Measurements from ENCODE around the gene VPS41.

The VPS41 gene

DNA sequence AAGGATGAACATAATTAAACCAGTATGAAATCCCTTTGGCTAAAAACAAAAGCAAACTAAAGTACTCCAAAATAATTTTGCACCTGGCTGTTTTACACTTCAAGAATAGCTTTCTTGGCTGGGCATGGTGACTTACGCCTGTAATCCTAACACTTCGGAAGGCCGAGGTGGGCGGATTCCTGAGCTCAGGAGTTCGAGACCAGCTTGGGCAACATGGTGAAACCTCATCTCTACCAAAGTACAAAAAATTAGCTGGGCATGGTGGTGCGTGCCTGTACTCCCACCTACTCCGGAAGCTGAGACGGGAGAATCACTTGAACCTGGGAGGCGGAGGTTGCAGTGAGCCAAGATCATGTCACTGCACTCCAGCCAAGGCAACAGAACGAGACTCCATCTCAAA lies 185.7 kb downstream of the VPS41 start:
- no peaks in the 10 kb centered on the region for H3K79me2 ChIP-seq (ENCODE audit: low read length)
- no peaks in the 10 kb centered on the region for H3F3A ChIP-seq (ENCODE audit: insufficient read depth, low read length)
- H2AFZ ChIP-seq (ENCODE audit: low read length) = no peak overlapping the region
- H3K4me2 ChIP-seq (ENCODE audit: low read depth, low read length) = no peak overlapping the region
- H3K36me3 ChIP-seq (replicated peaks; ENCODE audit: insufficient read depth, low read length) = no peaks in the 10 kb centered on the region
- no peak overlapping the region for H3K4me3 ChIP-seq (ENCODE audit: low read length)
- DNase-seq = no peak
- no peaks in the 10 kb centered on the region for H3K9me3 ChIP-seq (replicated peaks; ENCODE audit: insufficient read depth, low read length)
- H4K20me1 ChIP-seq (ENCODE audit: insufficient read depth, low read length) = no peaks in the 10 kb centered on the region
- no peaks in the 10 kb centered on the region for H3K9me2 ChIP-seq (replicated peaks; ENCODE audit: insufficient read depth, low read length)
- H3K9ac ChIP-seq (ENCODE audit: low read length) = no peak overlapping the region
- H3K4me1 ChIP-seq (ENCODE audit: low read length) = no peaks in the 10 kb centered on the region
- no peak for TF ChIP-seq EZH2phosphoT487 (IDR thresholded peaks at IDR 0.05; ENCODE audit: low read length)
- TF ChIP-seq EZH2 (optimal IDR thresholded peaks at IDR 0.05; ENCODE audit: low read depth, low read length) = no peak
- TF ChIP-seq, protein P1, sequence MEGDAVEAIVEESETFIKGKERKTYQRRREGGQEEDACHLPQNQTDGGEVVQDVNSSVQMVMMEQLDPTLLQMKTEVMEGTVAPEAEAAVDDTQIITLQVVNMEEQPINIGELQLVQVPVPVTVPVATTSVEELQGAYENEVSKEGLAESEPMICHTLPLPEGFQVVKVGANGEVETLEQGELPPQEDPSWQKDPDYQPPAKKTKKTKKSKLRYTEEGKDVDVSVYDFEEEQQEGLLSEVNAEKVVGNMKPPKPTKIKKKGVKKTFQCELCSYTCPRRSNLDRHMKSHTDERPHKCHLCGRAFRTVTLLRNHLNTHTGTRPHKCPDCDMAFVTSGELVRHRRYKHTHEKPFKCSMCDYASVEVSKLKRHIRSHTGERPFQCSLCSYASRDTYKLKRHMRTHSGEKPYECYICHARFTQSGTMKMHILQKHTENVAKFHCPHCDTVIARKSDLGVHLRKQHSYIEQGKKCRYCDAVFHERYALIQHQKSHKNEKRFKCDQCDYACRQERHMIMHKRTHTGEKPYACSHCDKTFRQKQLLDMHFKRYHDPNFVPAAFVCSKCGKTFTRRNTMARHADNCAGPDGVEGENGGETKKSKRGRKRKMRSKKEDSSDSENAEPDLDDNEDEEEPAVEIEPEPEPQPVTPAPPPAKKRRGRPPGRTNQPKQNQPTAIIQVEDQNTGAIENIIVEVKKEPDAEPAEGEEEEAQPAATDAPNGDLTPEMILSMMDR (IDR thresholded peaks at IDR 0.05; ENCODE audit: low read length) = no peak
- H3K27me3 ChIP-seq (replicated peaks; ENCODE audit: insufficient read depth, low read length) = no peaks in the 10 kb centered on the region
- H3K27ac ChIP-seq (ENCODE audit: low read length) = no peak overlapping the region

DNA sequence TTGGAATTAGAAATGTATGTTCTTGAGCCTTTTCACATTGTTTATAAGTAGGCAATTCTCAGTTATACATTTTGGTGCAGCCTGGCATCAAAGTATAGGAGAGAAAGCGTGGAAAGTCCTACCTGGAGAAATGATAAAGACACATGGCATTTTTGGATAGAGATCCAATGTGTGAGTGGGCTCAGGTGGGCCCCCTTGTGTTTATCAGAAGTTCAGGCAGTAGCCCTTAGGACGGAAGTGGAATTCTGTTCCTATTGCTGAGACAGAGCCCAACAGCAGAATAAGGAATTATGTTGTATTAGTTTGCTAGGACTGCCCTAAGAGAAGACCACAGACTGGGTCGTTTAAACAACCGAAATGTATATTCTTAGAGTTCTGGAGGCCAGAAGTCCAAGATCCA lies 192.6 kb downstream of the VPS41 start:
- Histone ChIP-seq H3K79me2 (ENCODE audit: low read length) (no peaks in the 10 kb centered on the region), H3F3A (ENCODE audit: insufficient read depth, low read length) (no peaks in the 10 kb centered on the region), H3K9ac (ENCODE audit: low read length) (no peak overlapping the region), H3K27me3 (replicated peaks; ENCODE audit: insufficient read depth, low read length) (no peaks in the 10 kb centered on the region), H3K27ac (ENCODE audit: low read length) (no peak overlapping the region), H3K4me3 (ENCODE audit: low read length) (no peak overlapping the region), H3K36me3 (replicated peaks; ENCODE audit: insufficient read depth, low read length) (no peaks in the 10 kb centered on the region), H4K20me1 (ENCODE audit: insufficient read depth, low read length) (no peaks in the 10 kb centered on the region), H3K4me1 (ENCODE audit: low read length) (no peaks in the 10 kb centered on the region), H3K9me2 (replicated peaks; ENCODE audit: insufficient read depth, low read length) (no peaks in the 10 kb centered on the region), H3K9me3 (replicated peaks; ENCODE audit: insufficient read depth, low read length) (no peaks in the 10 kb centered on the region), H3K4me2 (ENCODE audit: low read depth, low read length) (no peak overlapping the region), H2AFZ (ENCODE audit: low read length) (no peak overlapping the region)
- no peak for DNase-seq
- TF ChIP-seq EZH2 (optimal IDR thresholded peaks at IDR 0.05; ENCODE audit: low read depth, low read length) (no peak), EZH2phosphoT487 (IDR thresholded peaks at IDR 0.05; ENCODE audit: low read length) (no peak)
- TF ChIP-seq, protein P1 (IDR thresholded peaks at IDR 0.05; ENCODE audit: low read length) = no peak

DNA sequence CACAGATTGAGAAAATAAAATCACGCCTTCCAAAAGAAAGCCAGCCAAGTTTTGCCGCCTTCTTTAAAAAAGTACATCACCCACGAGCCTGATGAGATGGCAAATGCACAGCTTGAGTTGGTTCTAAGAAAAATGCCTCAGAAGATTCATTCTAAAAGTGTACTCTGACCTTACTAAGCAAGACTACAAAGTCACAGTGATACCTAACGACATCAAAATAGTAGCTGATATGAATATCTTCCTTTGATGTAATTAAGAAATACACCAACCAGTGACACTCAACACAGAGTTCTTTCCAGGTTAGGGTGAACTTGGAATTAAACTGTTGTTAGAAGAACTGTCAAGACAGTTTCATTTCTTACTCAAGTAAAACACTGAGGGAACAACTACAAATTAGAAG lies 199.9 kb downstream of the VPS41 start:
- no peaks in the 10 kb centered on the region for H4K20me1 ChIP-seq (ENCODE audit: insufficient read depth, low read length)
- H3K4me3 ChIP-seq (ENCODE audit: low read length) = no peak overlapping the region
- no peak for TF ChIP-seq EZH2 (optimal IDR thresholded peaks at IDR 0.05; ENCODE audit: low read depth, low read length)
- no peak for TF ChIP-seq EZH2phosphoT487 (IDR thresholded peaks at IDR 0.05; ENCODE audit: low read length)
- TF ChIP-seq, protein P1 (IDR thresholded peaks at IDR 0.05; ENCODE audit: low read length) = no peak
- no peak overlapping the region for H2AFZ ChIP-seq (ENCODE audit: low read length)
- H3K79me2 ChIP-seq (ENCODE audit: low read length) = no peaks in the 10 kb centered on the region
- H3K9me2 ChIP-seq (replicated peaks; ENCODE audit: insufficient read depth, low read length) = no peaks in the 10 kb centered on the region
- no peak overlapping the region for H3K27ac ChIP-seq (ENCODE audit: low read length)
- H3K9ac ChIP-seq (ENCODE audit: low read length) = no peak overlapping the region
- no peaks in the 10 kb centered on the region for H3F3A ChIP-seq (ENCODE audit: insufficient read depth, low read length)
- no peaks in the 10 kb centered on the region for H3K4me1 ChIP-seq (ENCODE audit: low read length)
- no peaks in the 10 kb centered on the region for H3K9me3 ChIP-seq (replicated peaks; ENCODE audit: insufficient read depth, low read length)
- no peaks in the 10 kb centered on the region for H3K36me3 ChIP-seq (replicated peaks; ENCODE audit: insufficient read depth, low read length)
- no peak for DNase-seq
- H3K27me3 ChIP-seq (replicated peaks; ENCODE audit: insufficient read depth, low read length) = no peaks in the 10 kb centered on the region
- no peak overlapping the region for H3K4me2 ChIP-seq (ENCODE audit: low read depth, low read length)

Measured in MM.1S (cell line).